ENCODE data around the gene TNFRSF12A. TPM values are rescaled to one million over a fixed set of nuclear protein-coding genes. Genes with fewer than 3 reads are reported as not detected.
"Not testable (repeated sequence)": the region's sequence is repeated elsewhere in the genome, so short reads cannot be mapped to it uniquely, and the experiment has no call there.

Gene TNFRSF12A
- total RNA-seq, 4 donors from 2014 or later = 11.7 to 60.0 (median 23.6) TPM

- intact Hi-C loops (cut with DNase I; ENCODE audit: low total_unique reads) = no loop called here
Observed at GRCh38 chr16:3051009-3051408, 30.8 kb downstream of the TNFRSF12A start.

DNA sequence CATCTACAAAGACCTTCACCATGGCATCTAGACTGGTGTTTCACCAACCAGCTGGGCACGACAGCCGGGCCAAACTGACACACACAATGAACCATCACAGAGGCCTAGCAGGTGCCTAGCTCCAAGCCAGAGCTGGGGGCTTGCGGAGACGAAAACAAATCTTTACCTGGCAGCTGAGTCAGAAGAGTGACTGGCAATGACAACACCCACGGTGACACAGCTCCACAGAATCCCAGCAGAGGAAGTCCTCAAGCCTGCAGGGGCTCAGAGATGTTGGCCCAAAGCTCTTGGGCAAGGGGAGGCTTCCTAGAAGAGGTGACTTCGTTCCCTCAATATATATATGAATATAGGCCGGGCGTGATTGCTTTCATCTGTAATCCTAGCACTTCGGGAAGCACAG, 31.3 kb downstream of the TNFRSF12A start:
- WGBS, 2 donors = 65 to 86% methylated on average over 9 of the region's 9 CpGs
- no peak for DNase-seq (ENCODE audit: low spot score in 2 of 2)
- intact Hi-C loops (cut with DNase I; ENCODE audit: low total_unique reads) = no loop called here
- no peak for TF ChIP-seq CTCF (IDR thresholded peaks at IDR 0.05)
- H3K4me3 ChIP-seq (ENCODE audit: low read depth, poor library complexity, severe bottlenecking) = no peak overlapping the region

More at GRCh38 chr16:3051009-3051408, 30.8 kb downstream of the TNFRSF12A start:
- 53 to 62% methylated on average over 4 of the region's 4 CpGs for WGBS, 2 donors
- DNase-seq (ENCODE audit: low spot score in 2 of 2) = no peak
- TF ChIP-seq POLR2A (IDR thresholded peaks at IDR 0.05) (no peak), CTCF (IDR thresholded peaks at IDR 0.05) (no peak)
- H3K4me3 ChIP-seq (ENCODE audit: low read depth, poor library complexity, severe bottlenecking) = no peak overlapping the region

DNA sequence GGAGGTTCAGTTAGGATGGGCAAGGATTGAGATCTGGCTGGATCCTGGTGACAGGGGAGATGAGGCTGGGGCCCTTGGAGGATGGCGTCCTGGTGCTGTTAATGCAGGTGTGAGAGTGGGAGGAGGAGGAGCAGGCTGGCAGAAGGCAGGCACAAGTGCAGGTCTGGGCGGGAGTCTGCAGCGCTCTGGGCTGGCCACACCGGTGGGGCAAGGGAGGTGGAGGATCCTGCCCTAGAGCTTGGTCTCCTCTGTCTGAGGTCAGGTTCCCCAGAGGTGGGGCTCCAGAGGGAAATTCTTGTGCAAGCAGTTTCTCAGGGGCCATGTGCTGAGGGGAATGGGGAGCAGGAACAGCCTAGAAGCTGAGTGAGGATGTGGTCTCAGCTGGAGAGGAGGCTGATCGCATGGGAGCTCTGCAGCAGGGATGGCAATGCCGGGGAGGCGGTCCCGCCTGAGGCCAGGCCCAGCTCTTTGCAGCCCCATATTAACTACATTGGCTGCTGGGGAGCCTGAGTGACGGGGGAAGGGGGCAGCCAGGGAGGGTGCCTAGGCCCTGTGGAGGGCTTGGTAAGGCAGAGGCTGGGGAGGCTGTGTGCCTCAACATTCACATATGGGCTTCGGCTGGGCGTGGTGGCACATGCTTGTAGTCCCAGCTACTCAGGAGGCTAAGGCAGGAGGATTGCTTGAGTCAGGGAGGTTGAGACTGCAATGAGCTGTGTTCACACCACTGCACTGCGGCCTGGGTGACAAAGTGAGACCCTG, 32.6 kb downstream of the TNFRSF12A start:
- DNase-seq (ENCODE audit: low spot score in 2 of 2); intact Hi-C loops (cut with DNase I; ENCODE audit: low total_unique reads): not testable (repeated sequence)
- 71 to 77% methylated on average over 7 to 10 of the region's 12 CpGs for WGBS, 2 donors

GRCh38 chr16:3053330-3053710, 33.2 kb downstream of the TNFRSF12A start:
- 93 to 96% methylated on average over 7 of the region's 13 CpGs for WGBS, 2 donors
- H3K4me3 ChIP-seq (ENCODE audit: low read depth, poor library complexity, severe bottlenecking); intact Hi-C loops (cut with DNase I; ENCODE audit: low total_unique reads); DNase-seq (ENCODE audit: low spot score in 2 of 2): not testable (repeated sequence)

More for the DNA sequence above, 32.6 kb downstream of the TNFRSF12A start:
- not testable (repeated sequence) for H3K4me3 ChIP-seq (ENCODE audit: low read depth, poor library complexity, severe bottlenecking)

DNA sequence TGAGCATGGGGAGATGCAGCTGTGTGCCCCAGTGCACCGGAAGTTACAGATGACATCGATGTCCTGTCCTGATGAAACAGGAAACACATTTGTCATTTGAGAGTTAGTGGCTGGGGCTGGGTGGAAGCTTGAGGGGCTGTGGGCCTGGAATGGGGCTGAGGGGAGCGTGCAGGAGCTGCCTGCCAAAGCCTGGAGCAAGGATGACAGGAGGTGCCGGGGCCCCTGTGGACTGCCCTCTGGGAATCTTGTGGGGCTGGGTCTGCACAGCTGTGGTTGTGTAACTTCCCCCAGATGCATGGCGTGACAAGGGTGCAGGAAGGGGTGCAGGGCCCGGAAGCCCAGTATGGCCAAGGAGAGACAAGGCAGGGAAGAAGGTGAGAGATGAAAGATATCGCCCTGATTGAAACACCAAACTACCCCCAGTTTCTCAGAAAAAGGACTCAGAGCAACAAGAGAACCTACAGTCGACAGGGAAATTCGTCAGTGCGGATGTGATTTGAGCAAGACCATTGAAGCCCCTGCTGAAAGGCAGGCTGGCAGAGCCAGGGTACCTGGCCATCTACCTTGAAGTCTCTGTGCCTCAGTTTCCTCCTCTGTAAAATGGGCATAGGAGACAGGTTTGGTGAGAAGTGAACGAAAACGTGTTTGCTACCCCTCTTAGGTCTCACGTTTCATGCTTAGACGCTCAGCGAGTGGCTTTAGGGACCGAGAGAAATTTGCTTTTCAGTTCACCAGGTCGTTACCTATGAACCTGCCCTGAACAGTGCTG, 35.0 kb downstream of the TNFRSF12A start:
- 81 to 83% methylated on average over 17 of the region's 17 CpGs for WGBS, 2 donors
- intact Hi-C loops (cut with DNase I; ENCODE audit: low total_unique reads) = no loop called here
- no peak overlapping the region for H3K4me3 ChIP-seq (ENCODE audit: low read depth, poor library complexity, severe bottlenecking)
- TF ChIP-seq POLR2A (IDR thresholded peaks at IDR 0.05) = no peak
- no peak for TF ChIP-seq CTCF (IDR thresholded peaks at IDR 0.05)
- no peak for DNase-seq (ENCODE audit: low spot score in 2 of 2)

- DNase-seq (ENCODE audit: low spot score in 2 of 2); H3K4me3 ChIP-seq (ENCODE audit: low read depth, poor library complexity, severe bottlenecking); intact Hi-C loops (cut with DNase I; ENCODE audit: low total_unique reads): not testable (repeated sequence)
- WGBS, 2 donors = 58 to 70% methylated on average over 9 of the region's 9 CpGs
Observed at GRCh38 chr16:3055734-3056115, 35.6 kb downstream of the TNFRSF12A start.

- DNase-seq (ENCODE audit: low spot score in 2 of 2) = no peak
- H3K4me3 ChIP-seq (ENCODE audit: low read depth, poor library complexity, severe bottlenecking) = no peak overlapping the region
- 83 to 86% methylated on average over 19 of the region's 19 CpGs for whole genome bisulfite sequencing, 2 donors
- no peak for TF ChIP-seq POLR2A (IDR thresholded peaks at IDR 0.05)
- no peak for TF ChIP-seq CTCF (IDR thresholded peaks at IDR 0.05)
- intact Hi-C loops (cut with DNase I; ENCODE audit: low total_unique reads) = no loop called here
Observed at GRCh38 chr16:3056336-3057180, 36.4 kb downstream of the TNFRSF12A start.
